ENCODE data around the gene RNF126.

DNA sequence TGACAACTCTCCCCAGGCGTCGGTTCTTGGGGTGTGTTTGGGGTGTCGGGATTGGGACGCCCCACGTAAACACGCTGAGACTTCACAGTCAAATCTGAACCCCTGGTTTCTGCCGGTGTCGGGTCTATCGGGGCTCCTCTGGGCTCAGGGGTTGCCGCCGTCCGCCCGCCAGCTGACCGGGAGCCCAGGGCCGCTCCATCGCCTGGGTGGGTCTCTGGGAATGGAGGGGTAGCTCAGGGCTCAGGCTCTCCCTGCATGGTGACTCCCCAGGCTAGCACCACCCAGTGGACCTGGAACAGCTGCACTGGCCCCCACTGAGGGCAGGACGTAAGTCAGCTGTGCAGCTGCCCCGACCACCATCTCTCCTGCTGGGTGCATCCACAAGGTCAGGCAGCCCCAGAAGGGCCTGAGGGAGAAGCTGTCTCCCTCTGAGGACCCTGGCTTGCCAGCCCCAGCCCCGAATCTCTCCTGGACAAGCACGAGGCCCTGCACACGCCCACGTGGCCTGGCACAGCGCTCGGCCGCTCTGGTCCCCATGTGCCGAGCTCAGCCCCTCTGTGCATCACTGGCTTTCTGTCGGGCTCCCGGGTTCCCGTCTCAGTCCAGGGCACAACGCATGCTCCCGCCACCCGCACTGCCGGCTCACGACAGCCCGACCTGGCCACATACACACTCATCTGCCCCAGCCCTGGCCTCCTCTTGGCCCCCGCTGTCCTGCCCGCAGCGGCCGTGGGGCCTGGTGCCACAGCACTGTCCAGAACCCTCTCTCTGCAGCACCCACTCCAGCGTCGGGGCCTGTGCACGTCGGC lies 6.1 kb downstream of the RNF126 start:
- TF ChIP-seq CTCF (optimal IDR thresholded peaks at IDR 0.05 in 1 of 3, IDR thresholded peaks at IDR 0.05 in 1 of 3, conservative IDR thresholded peaks at IDR 0.05 in 1 of 3; ENCODE audit: extremely low read depth in 1 of 3, insufficient read depth in 2 of 3, low read length in 3 of 3) (peak in 1 of 3 experiments; percentile 6), EZH2 (IDR thresholded peaks at IDR 0.05; ENCODE audit: low read length) (no peak)
